NCI-H1436 (cell line): ENCODE measurements around the gene PKNOX1.
"Not testable (repeated sequence)": the region's sequence is repeated elsewhere in the genome, so short reads cannot be mapped to it uniquely, and the experiment has no call there.

Source experiments
- DNase-seq: peaks from one replicate; lab custom pipeline; 2025; lab: John Stamatoyannopoulos, UW

Gene PKNOX1

DNA sequence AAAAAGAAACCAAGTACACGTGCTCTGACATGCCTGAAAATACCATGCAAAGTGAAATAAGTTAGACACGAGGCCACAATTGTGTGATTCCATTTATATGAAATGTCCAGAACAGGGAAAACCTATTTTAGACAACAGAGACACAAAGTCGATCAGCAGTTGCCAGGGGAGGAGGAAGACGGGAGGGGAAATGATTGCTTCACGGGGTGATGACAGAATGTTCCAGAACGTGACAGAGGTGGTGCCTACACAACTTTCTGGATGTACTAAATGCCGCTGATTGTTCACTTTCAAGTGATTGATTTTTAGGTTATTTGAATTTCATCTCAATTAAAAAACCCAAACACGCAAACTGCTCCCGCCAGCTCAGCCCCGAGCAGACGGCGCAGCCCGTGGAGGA, 78.8 kb downstream of the PKNOX1 start:
- DNase-seq: not testable (repeated sequence)

DNA sequence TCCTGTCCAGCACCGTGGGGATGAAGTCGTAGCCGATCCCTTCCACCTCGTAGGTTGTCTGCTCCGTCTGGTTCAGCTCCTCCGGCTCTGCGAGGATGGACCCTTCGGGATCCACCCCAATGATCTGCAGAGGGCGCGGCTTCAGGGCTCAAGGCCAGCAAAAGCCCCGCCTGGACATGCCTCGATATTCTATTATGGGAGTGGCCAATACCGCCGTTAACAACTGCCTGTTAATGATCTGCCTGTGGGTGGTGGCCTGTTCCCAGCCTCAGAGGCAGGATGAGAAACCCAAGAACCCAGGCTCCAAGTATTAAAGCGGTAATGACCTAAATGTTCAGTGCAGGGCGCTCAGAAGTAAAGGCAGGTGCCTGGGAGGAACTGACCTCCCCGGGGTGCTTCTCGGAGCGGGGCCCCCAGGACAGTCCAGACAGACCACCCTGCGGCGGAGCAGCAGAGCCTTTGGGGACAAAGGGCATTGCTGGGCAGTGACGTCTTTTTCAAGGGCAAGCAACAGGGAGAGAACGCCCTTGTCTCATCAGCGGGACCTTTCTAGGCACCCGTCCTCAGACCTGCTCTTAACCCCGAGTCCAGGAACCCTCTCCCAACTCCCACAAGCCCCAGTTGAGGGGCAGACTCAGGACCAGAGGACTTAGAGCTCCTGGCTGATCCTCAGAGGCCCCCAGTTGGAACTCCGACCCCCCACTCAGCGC, 88.7 kb downstream of the PKNOX1 start:
- not testable (repeated sequence) for DNase-seq

- DNase-seq: not testable (repeated sequence)
Observed at GRCh38 chr21:43064265-43064917, 90.0 kb downstream of the PKNOX1 start.

DNA sequence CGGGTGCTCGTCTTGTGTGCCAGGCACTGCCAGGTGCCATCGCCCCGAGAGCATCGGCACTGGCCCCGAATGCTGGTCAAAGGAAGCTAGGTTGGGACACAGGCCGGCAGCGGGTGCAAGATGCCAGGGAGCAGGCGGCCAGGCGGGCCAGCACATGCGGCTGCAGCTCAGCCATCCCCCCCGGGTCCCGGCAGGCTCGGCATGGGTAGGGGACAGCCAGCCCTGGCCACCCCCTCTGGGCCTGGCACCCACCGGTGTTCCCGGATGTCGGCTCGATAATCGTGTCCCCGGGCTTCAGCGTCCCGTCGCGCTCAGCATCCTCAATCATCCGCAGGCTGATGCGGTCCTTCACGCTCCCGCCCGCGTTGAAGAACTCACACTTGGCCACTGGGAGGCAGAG, 91.6 kb downstream of the PKNOX1 start:
- DNase-seq: not testable (repeated sequence)

DNA sequence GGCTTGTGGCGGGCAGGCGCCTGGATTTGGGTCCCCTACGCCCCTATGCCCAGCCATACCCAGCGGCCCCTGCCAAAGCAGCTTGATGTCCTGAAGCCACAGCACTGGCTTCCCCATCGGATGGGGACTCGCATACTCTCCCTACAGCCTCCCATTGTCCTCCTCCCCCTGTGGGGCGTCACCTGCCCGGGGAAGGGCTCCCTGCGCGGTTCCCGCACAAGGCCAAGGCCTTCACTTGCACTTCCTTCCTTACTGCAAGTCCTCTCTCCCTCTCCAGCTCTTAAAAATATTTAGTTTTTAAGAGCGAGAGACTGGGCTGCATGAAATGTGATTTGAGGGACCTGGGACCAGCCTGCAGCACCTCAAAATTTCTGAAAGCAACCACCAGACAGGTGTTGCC, 92.3 kb downstream of the PKNOX1 start:
- not testable (repeated sequence) for DNase-seq

- DNase-seq: not testable (repeated sequence)
Observed at GRCh38 chr21:43068065-43068464, 93.7 kb downstream of the PKNOX1 start.

DNA sequence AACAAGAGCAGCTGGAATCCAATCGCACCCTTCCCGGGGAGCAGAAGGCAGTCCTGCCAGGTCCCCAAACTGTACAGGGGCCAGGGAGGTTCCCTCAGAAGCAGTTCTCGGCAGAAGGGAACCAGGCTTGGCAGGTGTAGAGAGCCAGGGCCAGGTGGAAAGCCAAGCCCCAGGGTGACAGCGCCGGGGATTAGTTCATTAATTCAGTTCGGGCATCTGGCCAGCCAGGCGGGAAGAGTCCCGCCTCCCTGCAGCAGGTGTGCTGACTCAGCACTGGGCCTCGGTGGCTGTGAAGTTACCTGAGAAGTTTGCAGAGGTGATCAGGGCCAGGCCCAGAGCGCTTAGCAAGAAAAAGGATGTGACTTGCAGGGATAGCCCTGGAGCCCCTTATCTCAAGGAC, 95.3 kb downstream of the PKNOX1 start:
- DNase-seq: not testable (repeated sequence)

DNA sequence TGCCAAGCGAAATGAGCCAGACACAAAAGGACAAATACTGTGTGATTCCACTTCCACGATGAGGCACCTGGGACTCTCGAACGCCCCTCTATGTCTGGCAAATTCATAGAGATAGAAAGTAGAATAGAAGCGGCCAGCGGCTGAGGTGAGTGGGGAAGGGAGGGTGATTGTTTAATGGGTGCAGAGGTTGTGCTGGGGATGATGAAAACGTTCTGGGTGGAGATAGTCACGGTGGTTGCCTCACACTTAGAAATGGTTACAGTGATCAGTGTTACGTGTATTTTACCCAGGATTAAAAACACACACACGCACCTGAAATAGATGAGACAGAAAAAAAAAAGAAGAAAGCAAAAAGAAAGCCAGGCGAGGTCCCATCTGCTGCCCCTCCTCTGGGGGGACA, 98.4 kb downstream of the PKNOX1 start:
- DNase-seq: not testable (repeated sequence)

DNA sequence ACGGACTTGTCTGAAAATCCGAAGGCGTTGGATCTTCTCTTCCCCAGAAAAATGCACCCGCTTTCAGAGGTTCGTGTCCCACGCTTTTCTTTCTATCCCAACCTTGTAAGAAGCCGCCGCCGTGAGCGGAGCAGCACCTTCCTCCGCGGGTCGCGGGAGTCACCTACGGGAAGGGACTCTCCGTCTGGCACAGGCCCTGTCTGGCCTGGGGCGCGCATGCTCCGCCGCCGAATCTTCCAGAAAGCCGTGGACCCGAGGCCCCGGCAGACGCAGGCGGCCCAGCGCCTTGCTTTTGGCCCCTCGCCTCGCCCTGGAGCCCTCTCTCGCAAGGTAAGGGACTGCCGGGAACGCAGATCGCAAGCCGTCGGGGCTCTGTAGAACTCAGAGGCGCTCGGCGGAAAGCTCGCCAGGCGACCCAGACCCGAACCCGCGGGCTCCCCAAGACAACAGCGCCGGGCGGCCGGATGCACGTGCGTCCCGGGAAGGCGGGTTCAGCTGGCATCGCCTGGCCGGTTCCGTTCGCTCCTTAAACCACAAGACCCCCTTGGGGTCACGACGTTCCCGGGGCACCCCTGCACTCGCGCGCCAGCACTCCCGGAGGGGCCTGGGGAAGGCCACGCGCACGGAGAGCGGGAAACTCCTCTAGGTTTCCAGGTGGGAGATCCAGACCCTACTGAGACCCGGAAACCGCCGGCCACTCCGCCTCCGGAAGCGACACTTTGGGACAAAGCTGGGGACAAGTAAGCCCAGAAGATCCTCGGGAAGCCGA, 100.2 kb downstream of the PKNOX1 start:
- DNase-seq: not testable (repeated sequence)

DNA sequence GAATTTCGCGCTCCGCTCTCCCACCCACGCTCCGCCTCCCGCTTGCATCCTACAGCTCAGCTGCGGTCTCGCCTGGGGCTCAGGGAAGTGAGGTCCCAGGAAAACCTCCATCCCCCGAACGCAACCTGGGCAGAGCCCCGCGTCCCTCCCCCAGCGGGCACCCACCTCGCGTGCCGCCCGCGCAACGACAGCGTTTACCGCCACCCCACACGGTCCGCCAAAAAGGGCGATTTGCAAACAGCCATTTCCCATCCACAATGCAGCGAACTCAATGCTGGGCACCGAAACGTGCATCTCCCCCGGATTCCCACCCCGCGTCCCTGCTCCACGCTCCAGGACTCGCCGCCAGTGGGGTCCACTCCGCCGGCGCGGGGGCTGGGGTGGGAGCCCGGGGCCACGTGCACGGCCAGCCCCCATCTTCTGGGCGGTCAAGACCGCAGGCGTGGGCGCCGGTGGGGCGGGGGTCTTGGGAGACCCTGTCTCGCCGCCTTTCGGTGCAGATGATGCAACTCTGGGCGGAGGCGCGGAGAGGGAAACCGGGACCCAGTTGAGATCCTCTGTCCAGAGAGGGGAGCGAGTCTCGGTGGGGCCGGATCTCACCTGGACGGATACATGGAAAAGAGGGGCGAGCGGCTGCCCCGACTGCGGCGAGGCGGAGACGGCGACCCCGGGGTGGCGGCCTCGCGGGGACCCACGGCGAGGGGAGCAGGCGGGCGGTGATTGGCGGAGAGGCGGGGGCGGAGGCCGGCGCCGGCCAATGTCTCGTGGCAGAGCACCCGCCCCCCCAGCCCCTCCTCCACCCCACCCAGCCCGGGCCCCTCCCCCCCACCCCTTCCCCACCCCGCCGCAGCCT, 101.0 kb downstream of the PKNOX1 start, which contains the start of gene CBS:
Gene CBS (minus strand): TSS at position 666 of the 853 bp plus-strand sequence. CDS start 3,642 bp downstream, outside the sequence.
- not testable (repeated sequence) for DNase-seq

- not testable (repeated sequence) for DNase-seq
Observed at GRCh38 chr21:43076023-43076637, 101.8 kb downstream of the PKNOX1 start.

DNA sequence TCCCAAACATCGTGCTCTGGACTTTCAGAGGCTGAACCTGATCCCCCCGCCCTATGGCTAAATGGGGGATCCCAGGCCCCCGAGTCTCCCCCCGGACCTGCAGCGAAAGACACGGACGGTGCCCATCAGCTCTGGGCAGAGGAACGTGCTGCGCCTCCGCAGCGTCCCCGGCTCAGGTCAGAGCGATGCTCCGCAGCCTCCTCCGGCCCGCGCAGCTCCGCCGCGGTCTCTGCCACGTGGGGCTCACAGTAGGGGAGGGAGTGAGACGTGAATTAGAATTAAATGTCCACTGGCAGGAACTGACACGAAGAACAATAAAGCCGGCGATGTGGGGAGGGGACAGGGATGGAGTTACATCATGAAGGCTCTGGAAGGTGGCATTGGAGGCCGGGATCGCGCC, 102.3 kb downstream of the PKNOX1 start:
- not testable (repeated sequence) for DNase-seq

DNA sequence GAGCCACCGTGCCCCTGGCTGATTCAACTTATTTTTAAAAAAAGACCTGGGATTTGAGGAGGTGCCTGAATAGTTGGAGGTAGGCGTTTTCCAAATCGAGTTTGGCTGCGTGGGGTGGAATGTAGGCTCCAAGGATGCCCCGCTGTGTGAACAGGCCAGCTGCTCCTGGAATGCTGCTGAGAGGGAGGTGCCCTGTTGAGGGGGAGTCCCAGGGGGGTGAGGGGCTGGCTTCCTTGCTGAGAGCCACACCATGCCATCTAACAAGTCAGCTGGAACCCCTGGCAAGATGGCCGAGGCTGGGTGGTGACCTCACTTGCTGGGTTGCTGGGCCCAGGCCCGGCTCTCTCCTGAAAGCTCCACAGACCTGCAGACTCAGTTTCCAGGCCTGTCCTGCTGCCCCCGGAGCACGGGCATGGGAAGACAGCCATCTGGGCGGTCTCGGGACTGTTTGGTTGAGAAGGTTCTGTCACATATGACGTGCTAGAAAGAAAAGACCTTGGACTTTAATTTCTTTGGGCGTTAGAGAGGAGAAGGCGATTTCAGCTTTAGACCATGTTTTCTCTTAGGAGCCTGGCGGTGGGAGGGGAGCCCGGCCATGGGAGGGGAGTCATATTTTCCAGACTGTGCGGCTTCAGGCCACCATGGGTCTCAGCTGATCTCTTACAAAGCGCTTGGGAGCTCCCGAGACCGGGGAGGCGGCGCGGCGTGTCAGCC, 108.4 kb downstream of the PKNOX1 start:
- not testable (repeated sequence) for DNase-seq
